Keratinocyte (primary cell): ENCODE data around the gene SGO2. TPM values are rescaled to one million over a fixed set of nuclear protein-coding genes. Genes with fewer than 3 reads are reported as not detected.

ENCODE experiments used
- DNase-seq: peaks from one replicate; pipeline ENCODE4 v3.0.0-alpha.2; 2011; ENCODE audit warnings: low read depth, missing footprints, low spot score
- FAIRE-seq: peaks from 2 replicates; lab custom pipeline; 2011; peaks lifted over from hg19 to GRCh38; lab: Jason Lieb, UNC
- H2AFZ ChIP-seq: 2 replicates; pipeline ENCODE4 v1.6.0; 2012; ENCODE audit warnings: low read length, control low read depth, inconsistent platforms; ENCODE audit not compliant: control insufficient read depth
- H3K27ac ChIP-seq: 2 replicates; pipeline ENCODE4 v1.5.1; 2011; ENCODE audit warnings: low read length; ENCODE audit not compliant: control insufficient read depth, insufficient read depth
- H3K27me3 ChIP-seq: 3 replicates; pipeline ENCODE4 v1.6.0; 2011; ENCODE audit warnings: low read length; ENCODE audit not compliant: control insufficient read depth, insufficient read depth; ENCODE audit errors: extremely low read depth
- H3K36me3 ChIP-seq, 2 experiments: 2 replicates in 1 of 2; 3 replicates in 1 of 2; pipeline ENCODE4 v1.5.1; 2011; ENCODE audit warnings: low read length in 2 of 2, mild to moderate bottlenecking in 1 of 2; ENCODE audit not compliant: control insufficient read depth in 2 of 2, insufficient read depth in 2 of 2; ENCODE audit errors: extremely low read depth in 1 of 2
- H3K4me1 ChIP-seq: 3 replicates; pipeline ENCODE4 v1.5.1; 2011; ENCODE audit warnings: low read length; ENCODE audit not compliant: control insufficient read depth, insufficient read depth; ENCODE audit errors: extremely low read depth
- H3K4me2 ChIP-seq: 3 replicates; pipeline ENCODE4 v1.6.0; 2011; ENCODE audit warnings: low read depth, low read length; ENCODE audit not compliant: control insufficient read depth, insufficient read depth; ENCODE audit errors: extremely low read depth
- H3K4me3 ChIP-seq, 3 experiments: fragments of 200-600 bp in 1 of 3; sonication (generic) in 1 of 3; 2 replicates in 2 of 3; 3 replicates in 1 of 3; pipeline ENCODE4 v1.5.1; 2011 to 2016; ENCODE audit warnings: low read length in 3 of 3, mild to moderate bottlenecking in 3 of 3, control low read depth in 2 of 3, inconsistent platforms in 1 of 3, low read depth in 1 of 3, mixed read lengths in 1 of 3, mixed run types in 1 of 3, moderate library complexity in 1 of 3; ENCODE audit not compliant: control insufficient read depth in 2 of 3, insufficient read depth in 2 of 3; ENCODE audit errors: extremely low read depth in 1 of 3
- H3K79me2 ChIP-seq: 2 replicates; pipeline ENCODE4 v1.6.0; 2012; ENCODE audit warnings: low read length; ENCODE audit not compliant: control insufficient read depth, insufficient read depth
- H3K9ac ChIP-seq: 3 replicates; pipeline ENCODE4 v1.6.0; 2011; ENCODE audit warnings: low read length; ENCODE audit not compliant: control insufficient read depth, insufficient read depth; ENCODE audit errors: extremely low read depth
- H3K9me1 ChIP-seq: 3 replicates; pipeline ENCODE4 v1.6.0; 2011; ENCODE audit warnings: low read length; ENCODE audit not compliant: control insufficient read depth, insufficient read depth; ENCODE audit errors: extremely low read depth
- H3K9me3 ChIP-seq: 2 replicates; pipeline ENCODE4 v1.5.1; 2012; ENCODE audit warnings: low read depth, low read length; ENCODE audit not compliant: control insufficient read depth
- H4K20me1 ChIP-seq: 3 replicates; pipeline ENCODE4 v1.6.0; 2011; ENCODE audit warnings: low read length; ENCODE audit not compliant: control insufficient read depth, insufficient read depth; ENCODE audit errors: extremely low read depth
- CTCF ChIP-seq, 3 experiments: IDR thresholded peaks in 1 of 3; conservative IDR thresholded peaks in 1 of 3; optimal IDR thresholded peaks in 1 of 3; 2 replicates in 2 of 3; 3 replicates in 1 of 3; pipeline versions ENCODE3 to v1.5.1; 2011; ENCODE audit warnings: low read length in 3 of 3, mild to moderate bottlenecking in 3 of 3, moderate library complexity in 2 of 3, control low read depth in 1 of 3, inconsistent platforms in 1 of 3; ENCODE audit not compliant: insufficient read depth in 2 of 3; ENCODE audit errors: extremely low read depth in 1 of 3
- EZH2 ChIP-seq: IDR thresholded peaks from one replicate; pipeline ENCODE4 v1.6.1; 2012; ENCODE audit warnings: inconsistent platforms, mild to moderate bottlenecking, low read length, moderate library complexity
- dilution Hi-C: fragments of 300-500 bp; cut with MboI; formaldehyde crosslinking; loops from one replicate; pipeline ENCODE4 v1.7.0; 2020; ENCODE audit warnings: low sequenced_read_pairs; ENCODE audit not compliant: extremely low pct_ligation_motif_present
- polyA plus RNA-seq, 5 experiments: library from polyadenylated mRNA; depleted of rRNA in 3 of 5; stranded (reverse) in 3 of 5; stranded (forward) in 1 of 5; unstranded in 1 of 5; fragments of >200 nt; gene quantifications; 1 replicate in 1 of 5; 2 replicates in 3 of 5; 3 replicates in 1 of 5; pipeline versions ENCODE4 v1.2.1 to v1.2.3, GENCODE V29; 2011 to 2012; ENCODE audit warnings: missing spikeins in 2 of 5, low read depth in 1 of 5, low replicate concordance in 1 of 5

SGO2 gene
- polyA plus RNA-seq, 1 donor (not counting 4 experiments of a cell fraction or from before 2014, with no cell fraction given), result 8.6 TPM

- no peak overlapping the region for H3K4me2 ChIP-seq
- no peak for FAIRE-seq
- no peak overlapping the region for H3K4me3 ChIP-seq
- no peak for TF ChIP-seq CTCF (optimal IDR thresholded peaks at IDR 0.05 in 1 of 3, IDR thresholded peaks at IDR 0.05 in 1 of 3, conservative IDR thresholded peaks at IDR 0.05 in 1 of 3; ENCODE audit: extremely low read depth in 1 of 3, insufficient read depth in 2 of 3, low read length in 3 of 3)
- TF ChIP-seq EZH2, result no peak
- H2AFZ ChIP-seq, result no peak overlapping the region
- no peaks in the 10 kb centered on the region for H4K20me1 ChIP-seq
- dilution Hi-C loops, result no loop called here
- no peaks in the 10 kb centered on the region for H3K79me2 ChIP-seq
- no peak for DNase-seq
- peaks cover 14% of the 10 kb centered on the region for H3K4me1 ChIP-seq
- no peaks in the 10 kb centered on the region for H3K9me1 ChIP-seq
- no peak overlapping the region for H3K27ac ChIP-seq
- H3K36me3 ChIP-seq, result no peaks in the 10 kb centered on the region
- no peak overlapping the region for H3K9ac ChIP-seq
- H3K9me3 ChIP-seq, result no peaks in the 10 kb centered on the region
- no peaks in the 10 kb centered on the region for H3K27me3 ChIP-seq
These were observed 93.3 kb downstream of the SGO2 start for GRCh38 chr2:200619279-200619678.

GRCh38 chr2:200620606-200621390, 94.8 kb downstream of the SGO2 start:
- no peak for FAIRE-seq

More at GRCh38 chr2:200620606-200621390, 94.8 kb downstream of the SGO2 start:
- no peak overlapping the region for H3K4me2 ChIP-seq
- TF ChIP-seq EZH2, result no peak
- TF ChIP-seq CTCF (optimal IDR thresholded peaks at IDR 0.05 in 1 of 3, IDR thresholded peaks at IDR 0.05 in 1 of 3, conservative IDR thresholded peaks at IDR 0.05 in 1 of 3; ENCODE audit: extremely low read depth in 1 of 3, insufficient read depth in 2 of 3, low read length in 3 of 3), result no peak
- no peaks in the 10 kb centered on the region for H3K79me2 ChIP-seq
- H3K36me3 ChIP-seq, result no peaks in the 10 kb centered on the region
- H3K9ac ChIP-seq, result no peak overlapping the region
- H3K27ac ChIP-seq, result no peak overlapping the region
- H3K27me3 ChIP-seq, result no peaks in the 10 kb centered on the region
- no peaks in the 10 kb centered on the region for H3K4me1 ChIP-seq
- no peak for DNase-seq
- dilution Hi-C loops, result no loop called here
- no peak overlapping the region for H3K4me3 ChIP-seq
- H4K20me1 ChIP-seq, result no peaks in the 10 kb centered on the region
- H3K9me1 ChIP-seq, result no peaks in the 10 kb centered on the region
- no peak overlapping the region for H2AFZ ChIP-seq
- no peaks in the 10 kb centered on the region for H3K9me3 ChIP-seq
